H1 (cell line): ENCODE results near the gene PCDHA11. TPM values are rescaled to one million over a fixed set of nuclear protein-coding genes. Genes with fewer than 3 reads are reported as not detected.
A peak's percentile ranks its signal among the peaks of the same experiment; 100 is the strongest.

Experiments used
- BACH1 ChIP-seq: IDR thresholded peaks from 2 replicates; pipeline ENCODE4 v1.6.1; 2012; ENCODE audit warnings: low read length, improper control_type of control experiment
- BCL11A ChIP-seq, 2 experiments: IDR thresholded peaks; one replicate each; pipeline ENCODE4 v1.6.1; 2011; ENCODE audit warnings: low read depth in 2 of 2, low read length in 2 of 2, mild to moderate bottlenecking in 2 of 2
- CHD7 ChIP-seq: fragments of 300-600 bp; sonication (generic); IDR thresholded peaks from 2 replicates; pipeline ENCODE4 v1.7.1; 2012; ENCODE audit warnings: low read length, moderate library complexity, mild to moderate bottlenecking, inconsistent platforms; ENCODE audit not compliant: insufficient replicate concordance
- CTBP2 ChIP-seq: IDR thresholded peaks from 2 replicates; pipeline ENCODE4 v1.7.0; 2011; ENCODE audit warnings: borderline replicate concordance, mild to moderate bottlenecking, moderate library complexity, mixed read lengths, low read length; ENCODE audit not compliant: insufficient read depth, insufficient read length
- FOSL1 ChIP-seq: IDR thresholded peaks from 2 replicates; pipeline ENCODE4 v1.6.1; 2011; ENCODE audit warnings: mild to moderate bottlenecking, low read depth, low read length, moderate library complexity; ENCODE audit not compliant: insufficient read depth
- MAX ChIP-seq: IDR thresholded peaks from 2 replicates; pipeline ENCODE4 v1.6.1; 2012; ENCODE audit warnings: inconsistent platforms
- POU5F1 ChIP-seq: IDR thresholded peaks from 2 replicates; pipeline ENCODE4 v1.6.1; 2011; ENCODE audit warnings: low read depth, mild to moderate bottlenecking, low read length, moderate library complexity
- RAD21 ChIP-seq, 2 experiments: IDR thresholded peaks in 1 of 2; conservative IDR thresholded peaks in 1 of 2; 2 replicates each; pipeline ENCODE4 v1.6.1; 2011; ENCODE audit warnings: low read depth in 2 of 2, low read length in 2 of 2, improper control_type of control experiment in 1 of 2, inconsistent platforms in 1 of 2, mild to moderate bottlenecking in 1 of 2, moderate library complexity in 1 of 2
- TAF7 ChIP-seq: optimal IDR thresholded peaks from 2 replicates; pipeline ENCODE3; 2011; ENCODE audit warnings: low read depth, mild to moderate bottlenecking, inconsistent platforms, low read length, moderate library complexity, borderline replicate concordance
- polyA plus RNA-seq, 7 experiments: library from polyadenylated mRNA; depleted of rRNA in 3 of 7; stranded (reverse) in 5 of 7; unstranded in 2 of 7; fragments of >200 nt in 5 of 7; fragments of 200-250 nt in 2 of 7; gene quantifications; 1 replicate in 5 of 7; 2 replicates in 1 of 7; 4 replicates in 1 of 7; pipeline versions ENCODE4 v1.2.1 to v1.2.3, GENCODE V29; 2011 to 2013; ENCODE audit warnings: missing spikeins in 2 of 7, mixed read lengths in 2 of 7
- total RNA-seq: library from RNA; stranded (reverse); fragmentation: NEBNext Ultra II Directional; extraction: Animal tissue kit (Norgen Biotek cat#: 25700); gene quantifications from 2 replicates; pipeline ENCODE4 v1.2.1, GENCODE V29; 2021

Gene PCDHA11
- total and polyA plus RNA-seq, 2 of the 8 experiments (the other 6 are each of a cell fraction or from before 2014, with no cell fraction given), result 4.7 to 6.6 TPM

GRCh38 chr5:140882591-140882899 is 13.8 kb downstream of the PCDHA11 start (continued):
- TF ChIP-seq FOSL1 (no peak), MAX (peak; percentile 22; the same call in 1 of the 2 replicates), POU5F1 (no peak), CHD7 (no peak), BACH1 (no peak), RAD21 (IDR thresholded peaks at IDR 0.05 in 1 of 2, conservative IDR thresholded peaks at IDR 0.05 in 1 of 2; ENCODE audit: low read depth in 2 of 2, low read length in 2 of 2) (peak; percentile 84 to 89), TAF7 (no peak), BCL11A (IDR thresholded peaks at IDR 0.05; ENCODE audit: low read depth in 2 of 2, low read length in 2 of 2) (no peak), CTBP2 (no peak)
